ENCODE results near the gene PIK3IP1. TPM values are rescaled to one million over a fixed set of nuclear protein-coding genes. Genes with fewer than 3 reads are reported as not detected.
A peak's percentile ranks its signal among the peaks of the same experiment; 100 is the strongest.

Gene PIK3IP1
- total and polyA plus RNA-seq, 9 of the 15 experiments (the other 6 are each of a cell fraction or from before 2014, with no cell fraction given), result 0.11 to 1.3 (median 0.77) TPM

- no peak for TF ChIP-seq CLOCK (CRISPR knock-in tag; IDR thresholded peaks at IDR 0.05; ENCODE audit: borderline replicate concordance)
Observed at GRCh38 chr22:31248138-31248745, 44.0 kb downstream of the PIK3IP1 start (continued).

- no peaks in the 10 kb centered on the region for H3K79me2 ChIP-seq (ENCODE audit: control insufficient read depth, insufficient read depth, low read length)
- H3K27ac ChIP-seq (ENCODE audit: extremely low read depth, low read depth, low read length), result no peak overlapping the region
- H4K20me1 ChIP-seq (replicated peaks; ENCODE audit: control insufficient read depth, insufficient read depth, low read length), result peaks cover 4% of the 10 kb centered on the region; the same call in 1 of the 2 replicates
- ChIA-PET POLR2A (interaction anchor here (1.1 kb wide), 2 partner anchors 15 to 37 kb away, joined by 3 to 8 read pairs; no protein-coding TSS in a partner anchor), CTCF (ENCODE audit: low intra/inter-chr PET ratio) (interaction anchor here (1.0 kb wide), 1 partner anchor 15 kb away, joined by 4 read pairs; no protein-coding TSS in a partner anchor)
- TF ChIP-seq FOXK2 (conservative IDR thresholded peaks at IDR 0.05 in 1 of 2, IDR thresholded peaks at IDR 0.05 in 1 of 2; ENCODE audit: low read depth in 2 of 2) (no peak), HES1 (IDR thresholded peaks at IDR 0.05; ENCODE audit: low read depth) (no peak), ZNF23 (CRISPR knock-in tag; IDR thresholded peaks at IDR 0.05) (no peak), TRIM25 (IDR thresholded peaks at IDR 0.05; ENCODE audit: borderline replicate concordance) (no peak)
- TF ChIP-seq, protein P1, sequence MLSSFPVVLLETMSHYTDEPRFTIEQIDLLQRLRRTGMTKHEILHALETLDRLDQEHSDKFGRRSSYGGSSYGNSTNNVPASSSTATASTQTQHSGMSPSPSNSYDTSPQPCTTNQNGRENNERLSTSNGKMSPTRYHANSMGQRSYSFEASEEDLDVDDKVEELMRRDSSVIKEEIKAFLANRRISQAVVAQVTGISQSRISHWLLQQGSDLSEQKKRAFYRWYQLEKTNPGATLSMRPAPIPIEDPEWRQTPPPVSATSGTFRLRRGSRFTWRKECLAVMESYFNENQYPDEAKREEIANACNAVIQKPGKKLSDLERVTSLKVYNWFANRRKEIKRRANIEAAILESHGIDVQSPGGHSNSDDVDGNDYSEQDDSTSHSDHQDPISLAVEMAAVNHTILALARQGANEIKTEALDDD (IDR thresholded peaks at IDR 0.05), result no peak
- H3K9me1 ChIP-seq (ENCODE audit: control insufficient read depth, insufficient read depth, low read length), result peaks cover 4% of the 10 kb centered on the region
- no peak overlapping the region for H3K9ac ChIP-seq (ENCODE audit: insufficient read depth in 1 of 2, low read depth in 2 of 2, low read length in 2 of 2)
- WGBS (ENCODE audit: insufficient coverage, low coverage, missing lambda C conversion rate), result 100% methylated on average over 1 of the region's 1 CpG
- peak overlapping the region; percentile 52; the same call in 1 of the 2 replicates for H3K4me2 ChIP-seq (ENCODE audit: insufficient read depth, low read length)
- no peaks in the 10 kb centered on the region for H3K9me3 ChIP-seq (replicated peaks; ENCODE audit: control insufficient read depth, insufficient read depth, low read depth, low read length)
- H2AFZ ChIP-seq (ENCODE audit: low read depth, low read length), result no peak overlapping the region
- H3K27me3 ChIP-seq (ENCODE audit: control insufficient read depth in 2 of 2, insufficient read depth in 2 of 2, low read length in 2 of 2), result no peaks in the 10 kb centered on the region
- DNase-seq (ENCODE audit: extremely low read depth in 1 of 4, low spot score in 3 of 4), result no peak
- BruUV-seq (replicated peaks), result no TSS peak
- no peak overlapping the region for H3K4me3 ChIP-seq
- intact Hi-C loops (cut with micrococcal nuclease) (no loop called here), in situ Hi-C loops (cut with MboI) (no loop called here)
- peaks cover 5% of the 10 kb centered on the region; the same call in 2 of the 3 replicates for H3K36me3 ChIP-seq (ENCODE audit: control insufficient read depth, insufficient read depth, low read length)
- no peak for ATAC-seq
- peaks cover 7 to 15% of the 10 kb centered on the region in 2 experiments; a peak in 4 of 5 replicates for H3K4me1 ChIP-seq (replicated peaks in 1 of 2; ENCODE audit: control insufficient read depth in 2 of 2, insufficient read depth in 2 of 2, low read length in 2 of 2)
- FAIRE-seq, result no peak
Observed at GRCh38 chr22:31247726-31248125, 44.6 kb downstream of the PIK3IP1 start.
